Measurements from ENCODE around the gene PIWIL4. TPM values are rescaled to one million over a fixed set of nuclear protein-coding genes. Genes with fewer than 3 reads are reported as not detected.
"Not testable (repeated sequence)": the region's sequence is repeated elsewhere in the genome, so short reads cannot be mapped to it uniquely, and the experiment has no call there.

PIWIL4 gene
- total RNA-seq, 3 donors from 2014 or later, result 5.0 to 11.5 (median 5.9) TPM

DNA sequence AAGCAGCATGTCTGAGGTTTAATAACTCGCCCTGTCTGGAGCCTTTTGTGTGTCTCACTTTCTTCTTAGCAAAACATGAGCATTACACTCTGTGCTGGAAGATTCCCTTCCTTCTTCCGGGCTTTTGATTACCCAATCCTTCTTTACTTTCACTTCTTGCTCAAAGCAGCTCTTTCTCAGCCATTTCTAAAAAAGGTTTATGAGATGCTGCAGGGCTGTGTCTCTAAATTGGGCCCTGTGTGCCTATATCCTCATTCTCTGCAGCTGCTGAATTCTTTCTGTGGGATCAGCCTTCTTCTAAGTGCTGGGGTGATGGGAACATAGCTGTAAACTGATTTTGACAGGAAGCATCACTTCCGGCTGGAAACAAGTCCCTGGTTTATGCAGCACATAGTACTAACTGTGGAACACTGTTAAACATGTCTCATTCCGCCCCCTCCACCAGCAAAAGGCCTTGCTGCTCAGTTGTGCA is 71.8 kb downstream of the PIWIL4 start:
- peak; percentile 61 for ATAC-seq
- no peaks in the 10 kb centered on the region for H3K36me3 ChIP-seq (ENCODE audit: low read depth)
- DNase-seq, result no peak
- intact Hi-C loops (cut with DNase I, micrococcal nuclease), result no loop called here
- H3K4me1 ChIP-seq (ENCODE audit: low read depth), result no peaks in the 10 kb centered on the region
- H3K4me3 ChIP-seq, result no peak overlapping the region
- no peaks in the 10 kb centered on the region for H3K9me3 ChIP-seq
- TF ChIP-seq, protein P1, sequence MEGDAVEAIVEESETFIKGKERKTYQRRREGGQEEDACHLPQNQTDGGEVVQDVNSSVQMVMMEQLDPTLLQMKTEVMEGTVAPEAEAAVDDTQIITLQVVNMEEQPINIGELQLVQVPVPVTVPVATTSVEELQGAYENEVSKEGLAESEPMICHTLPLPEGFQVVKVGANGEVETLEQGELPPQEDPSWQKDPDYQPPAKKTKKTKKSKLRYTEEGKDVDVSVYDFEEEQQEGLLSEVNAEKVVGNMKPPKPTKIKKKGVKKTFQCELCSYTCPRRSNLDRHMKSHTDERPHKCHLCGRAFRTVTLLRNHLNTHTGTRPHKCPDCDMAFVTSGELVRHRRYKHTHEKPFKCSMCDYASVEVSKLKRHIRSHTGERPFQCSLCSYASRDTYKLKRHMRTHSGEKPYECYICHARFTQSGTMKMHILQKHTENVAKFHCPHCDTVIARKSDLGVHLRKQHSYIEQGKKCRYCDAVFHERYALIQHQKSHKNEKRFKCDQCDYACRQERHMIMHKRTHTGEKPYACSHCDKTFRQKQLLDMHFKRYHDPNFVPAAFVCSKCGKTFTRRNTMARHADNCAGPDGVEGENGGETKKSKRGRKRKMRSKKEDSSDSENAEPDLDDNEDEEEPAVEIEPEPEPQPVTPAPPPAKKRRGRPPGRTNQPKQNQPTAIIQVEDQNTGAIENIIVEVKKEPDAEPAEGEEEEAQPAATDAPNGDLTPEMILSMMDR (IDR thresholded peaks at IDR 0.05), result no peak

GRCh38 chr11:94639901-94640721 is 72.9 kb downstream of the PIWIL4 start:
- no peaks in the 10 kb centered on the region for H3K9me3 ChIP-seq
- intact Hi-C loops (cut with DNase I, micrococcal nuclease), result no loop called here
- TF ChIP-seq, protein P1 (IDR thresholded peaks at IDR 0.05), result no peak
- H3K4me3 ChIP-seq, result no peak overlapping the region
- no peaks in the 10 kb centered on the region for H3K4me1 ChIP-seq (ENCODE audit: low read depth)
- ATAC-seq (no peak), DNase-seq (no peak)
- H3K36me3 ChIP-seq (ENCODE audit: low read depth), result no peaks in the 10 kb centered on the region

GRCh38 chr11:94641167-94641761 is 74.1 kb downstream of the PIWIL4 start:
- Histone ChIP-seq H3K9me3 (no peaks in the 10 kb centered on the region), H3K4me1 (ENCODE audit: low read depth) (no peaks in the 10 kb centered on the region), H3K4me3 (no peak overlapping the region), H3K36me3 (ENCODE audit: low read depth) (no peaks in the 10 kb centered on the region)
- TF ChIP-seq, protein P1 (IDR thresholded peaks at IDR 0.05), result no peak
- intact Hi-C loops (cut with DNase I, micrococcal nuclease), result no loop called here
- ATAC-seq, result no peak
- no peak for DNase-seq

GRCh38 chr11:94643186-94643585 is 76.0 kb downstream of the PIWIL4 start:
- intact Hi-C loops (cut with DNase I, micrococcal nuclease); ATAC-seq; DNase-seq; H3K4me1 ChIP-seq (ENCODE audit: low read depth); H3K36me3 ChIP-seq (ENCODE audit: low read depth); H3K9me3 ChIP-seq; H3K4me3 ChIP-seq: not testable (repeated sequence)

DNA sequence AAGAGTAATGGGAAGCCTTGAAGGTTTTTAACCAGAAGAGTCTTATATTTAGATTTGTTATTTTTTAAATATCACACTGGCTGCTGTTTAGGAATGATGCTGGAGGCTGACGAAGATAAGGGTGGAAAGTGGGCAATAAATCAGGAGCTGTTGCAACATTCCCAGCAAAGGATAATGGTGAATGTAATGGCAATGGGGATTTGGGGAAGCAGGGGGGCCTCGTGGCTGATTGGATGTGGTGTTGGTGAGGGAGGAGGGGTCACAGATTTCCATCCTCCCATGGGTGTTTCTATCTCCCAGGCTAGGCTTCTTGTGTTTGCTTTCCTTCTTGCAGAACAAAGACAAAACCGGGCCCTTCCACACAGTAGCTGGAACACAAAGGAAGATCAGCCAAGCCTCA is 80.8 kb downstream of the PIWIL4 start:
- TF ChIP-seq, protein P1 (IDR thresholded peaks at IDR 0.05), result no peak
- intact Hi-C loops (cut with DNase I, micrococcal nuclease), result no loop called here
- DNase-seq (peak in 1 of 3 donors; percentile 18), ATAC-seq (no peak)
- H3K9me3 ChIP-seq, result no peaks in the 10 kb centered on the region
- H3K4me3 ChIP-seq, result no peak overlapping the region
- H3K4me1 ChIP-seq (ENCODE audit: low read depth), result no peaks in the 10 kb centered on the region
- H3K36me3 ChIP-seq (ENCODE audit: low read depth), result no peaks in the 10 kb centered on the region

- DNase-seq (no peak), ATAC-seq (no peak)
- intact Hi-C loops (cut with DNase I, micrococcal nuclease), result no loop called here
Measured at GRCh38 chr11:94648789-94649188, 81.6 kb downstream of the PIWIL4 start.

More at GRCh38 chr11:94648789-94649188, 81.6 kb downstream of the PIWIL4 start:
- Histone ChIP-seq H3K36me3 (ENCODE audit: low read depth) (no peaks in the 10 kb centered on the region), H3K4me3 (no peak overlapping the region), H3K4me1 (ENCODE audit: low read depth) (no peaks in the 10 kb centered on the region), H3K9me3 (no peaks in the 10 kb centered on the region)
- TF ChIP-seq, protein P1 (IDR thresholded peaks at IDR 0.05), result no peak
